T-helper 1 cell treated with Interleukin-12 subunit alpha and Interleukin-12 subunit beta and Interleukin-4 antibody, amounts not matched to agents 30 μg/mL and 1 μg/mL, for 36 hours (primary cell): Measurements from ENCODE around the gene ADGRL3.

ENCODE experiments used
- H3K27ac Mint-ChIP-seq: one replicate; pipeline ENCODE4 v1.8.0; 2021; ENCODE audit warnings: mild to moderate bottlenecking, mixed read lengths
- H3K27me3 Mint-ChIP-seq: one replicate; pipeline ENCODE4 v1.8.0; 2021; ENCODE audit warnings: low read depth, mixed read lengths
- H3K36me3 Mint-ChIP-seq: one replicate; pipeline ENCODE4 v1.8.0; 2021; ENCODE audit warnings: low read depth, mixed read lengths
- H3K4me1 Mint-ChIP-seq: one replicate; pipeline ENCODE4 v1.8.0; 2021; ENCODE audit warnings: low read depth, mixed read lengths
- H3K4me3 Mint-ChIP-seq: one replicate; pipeline ENCODE4 v1.8.0; 2021; ENCODE audit warnings: mild to moderate bottlenecking, moderate library complexity, mixed read lengths
- H3K9me3 Mint-ChIP-seq: one replicate; pipeline ENCODE4 v1.8.0; 2021; ENCODE audit warnings: mixed read lengths

The ADGRL3 gene

DNA sequence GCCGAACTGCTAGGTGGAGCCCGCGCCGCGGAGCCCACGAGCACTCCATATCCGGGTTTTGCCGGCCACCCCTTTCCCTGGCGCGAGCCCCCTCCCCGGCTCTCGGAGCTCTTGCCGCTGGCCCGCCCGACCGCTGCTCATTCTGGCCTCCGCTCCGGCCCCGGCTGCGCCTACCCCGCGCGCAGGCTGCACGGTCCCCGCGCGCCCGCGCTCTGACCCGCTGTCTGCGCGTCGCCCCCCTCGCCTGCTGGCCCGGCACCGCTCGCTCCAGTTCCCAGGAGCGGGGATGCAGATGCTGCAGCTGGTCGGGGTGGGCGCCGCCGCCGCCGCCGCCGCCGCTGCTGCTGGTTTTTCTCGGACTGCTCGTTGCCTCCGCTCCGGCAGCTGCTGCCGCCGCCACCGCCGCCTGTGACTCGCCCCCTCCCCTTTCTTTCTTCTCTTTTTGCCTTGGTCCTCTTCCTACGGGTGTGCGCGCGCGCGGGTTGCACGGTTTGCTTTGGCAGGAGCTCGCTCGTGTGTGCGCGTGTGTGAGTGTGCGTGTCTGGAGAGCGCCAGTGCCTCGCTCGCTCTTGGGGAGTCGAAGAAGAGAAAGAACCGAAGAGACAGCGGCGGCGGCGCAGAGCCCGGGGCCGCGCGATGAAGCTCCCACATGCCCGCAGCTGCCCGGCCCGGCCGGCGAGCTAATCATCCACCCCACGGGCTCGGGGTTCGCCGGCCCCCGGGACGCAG lies at the start of gene ADGRL3:
Gene ADGRL3 (plus strand): TSS at position 140 of the 729 bp plus-strand sequence.
- Mint-ChIP-seq H3K27me3 (peaks cover 50% of the 10 kb centered on the region), H3K36me3 (peaks cover 1% of the 10 kb centered on the region), H3K27ac (no peak within 1 kb of the TSS), H3K4me1 (peaks cover 1% of the 10 kb centered on the region), H3K9me3 (no peaks in the 10 kb centered on the region), H3K4me3 (peak within 1 kb of the TSS; percentile 60)

DNA sequence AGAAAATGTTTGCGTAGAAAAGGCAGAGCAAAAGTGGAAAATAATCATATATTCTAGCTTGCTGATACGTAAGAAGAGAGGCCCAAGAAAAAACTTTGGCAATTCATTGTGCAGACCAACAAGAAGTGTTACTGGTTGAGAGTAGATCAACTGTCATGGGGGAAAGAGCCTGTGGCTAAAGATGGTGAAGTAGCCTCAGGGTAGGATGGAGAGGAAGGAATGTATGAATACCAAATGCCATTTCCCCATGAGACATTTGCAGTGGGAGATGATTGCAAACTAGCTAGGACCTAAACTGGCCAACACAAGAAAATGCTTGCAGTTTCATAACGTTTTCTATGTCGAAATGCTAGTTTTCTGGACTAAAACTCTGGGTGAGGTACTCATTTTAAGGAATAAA lies 47.7 kb upstream of the ADGRL3 start:
- no peak overlapping the region for H3K4me3 Mint-ChIP-seq
- H3K27me3 Mint-ChIP-seq, result no peaks in the 10 kb centered on the region
- H3K9me3 Mint-ChIP-seq, result no peaks in the 10 kb centered on the region
- no peak overlapping the region for H3K27ac Mint-ChIP-seq
- no peaks in the 10 kb centered on the region for H3K36me3 Mint-ChIP-seq
- no peaks in the 10 kb centered on the region for H3K4me1 Mint-ChIP-seq

DNA sequence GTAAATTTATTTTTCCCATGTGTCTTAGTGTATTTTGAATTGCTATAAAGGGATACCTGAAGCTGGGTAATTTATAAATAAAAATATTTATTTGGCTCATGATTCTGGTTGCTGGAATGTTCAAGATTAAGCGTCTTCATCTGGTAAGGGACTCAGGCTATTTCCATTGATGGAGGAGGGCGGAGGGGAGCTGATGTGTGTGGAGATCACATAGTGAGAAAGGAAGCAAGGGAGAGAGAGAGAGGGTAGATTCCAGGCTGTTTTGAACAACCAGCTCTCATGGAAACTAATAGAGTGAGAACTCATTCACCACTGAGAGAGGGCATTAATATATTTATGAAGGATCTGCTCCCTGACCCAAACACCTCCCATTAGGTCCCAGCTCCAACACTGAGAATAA lies 39.6 kb upstream of the ADGRL3 start:
- Mint-ChIP-seq H3K4me3 (no peak overlapping the region), H3K27ac (no peak overlapping the region), H3K36me3 (no peaks in the 10 kb centered on the region), H3K27me3 (no peaks in the 10 kb centered on the region), H3K9me3 (peaks cover 3% of the 10 kb centered on the region), H3K4me1 (no peaks in the 10 kb centered on the region)

DNA sequence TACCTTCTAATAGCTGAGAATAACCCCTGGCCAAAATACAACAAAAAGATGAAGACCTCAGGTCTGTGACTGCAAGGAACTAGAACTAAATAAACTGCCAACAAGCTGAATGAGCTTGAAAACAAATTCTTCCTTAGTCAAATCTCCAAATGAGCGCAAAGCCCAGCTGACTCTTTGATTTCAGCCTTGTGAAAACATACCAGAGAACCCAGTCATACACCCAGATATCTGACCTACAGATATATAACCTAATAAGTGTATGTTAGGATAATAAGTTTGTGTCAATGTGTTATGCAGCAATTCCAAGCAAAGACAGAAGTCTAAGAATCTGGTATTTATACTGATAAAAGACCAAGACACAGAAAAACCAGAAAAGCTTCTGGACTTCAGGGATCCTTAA lies 38.0 kb upstream of the ADGRL3 start:
- no peak overlapping the region for H3K27ac Mint-ChIP-seq
- H3K27me3 Mint-ChIP-seq, result no peaks in the 10 kb centered on the region
- H3K4me3 Mint-ChIP-seq, result no peak overlapping the region
- peaks cover 3% of the 10 kb centered on the region for H3K9me3 Mint-ChIP-seq
- H3K4me1 Mint-ChIP-seq, result no peaks in the 10 kb centered on the region
- no peaks in the 10 kb centered on the region for H3K36me3 Mint-ChIP-seq

DNA sequence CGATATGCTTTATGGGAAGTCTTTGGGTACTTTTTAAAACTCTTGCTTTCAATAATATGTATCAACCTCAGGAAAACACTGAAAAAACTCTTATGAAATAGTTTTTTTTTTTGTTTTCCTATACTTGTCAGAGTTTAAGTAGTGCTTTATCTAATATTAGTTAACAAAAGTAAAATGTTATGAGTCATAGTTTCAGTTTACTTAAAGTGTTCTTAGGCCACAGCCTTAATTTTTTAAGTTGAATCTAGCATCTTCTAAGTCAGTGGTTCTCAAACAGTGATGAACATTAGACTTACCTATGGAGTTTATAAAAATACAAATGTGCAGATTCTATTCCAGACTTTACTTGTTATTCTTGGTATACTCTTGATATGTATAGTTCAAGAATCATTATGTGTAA lies 26.3 kb upstream of the ADGRL3 start:
- no peaks in the 10 kb centered on the region for H3K4me1 Mint-ChIP-seq
- no peaks in the 10 kb centered on the region for H3K36me3 Mint-ChIP-seq
- no peaks in the 10 kb centered on the region for H3K9me3 Mint-ChIP-seq
- H3K27me3 Mint-ChIP-seq, result no peaks in the 10 kb centered on the region
- H3K27ac Mint-ChIP-seq, result no peak overlapping the region
- H3K4me3 Mint-ChIP-seq, result no peak overlapping the region

DNA sequence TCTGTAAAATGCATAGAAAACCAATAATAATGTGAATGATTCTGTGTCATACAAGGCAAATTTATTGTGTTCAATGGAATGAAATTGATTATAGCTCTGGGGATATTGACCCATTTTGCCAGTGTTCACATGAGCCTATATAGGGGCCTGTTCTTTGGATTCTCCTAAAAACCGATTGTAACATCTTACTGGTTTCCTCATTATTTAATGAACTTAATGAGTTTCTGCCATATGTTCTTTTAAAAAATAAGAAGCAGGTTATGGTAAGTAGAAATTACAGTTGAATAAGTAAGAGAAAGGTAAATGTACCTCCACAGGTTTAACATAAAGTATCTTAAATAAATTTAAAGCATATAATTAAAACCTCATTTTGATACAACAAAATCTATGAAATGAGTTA lies 24.6 kb upstream of the ADGRL3 start:
- Mint-ChIP-seq H3K36me3 (no peaks in the 10 kb centered on the region), H3K4me1 (no peaks in the 10 kb centered on the region), H3K4me3 (no peak overlapping the region), H3K27me3 (no peaks in the 10 kb centered on the region), H3K9me3 (no peaks in the 10 kb centered on the region), H3K27ac (no peak overlapping the region)

DNA sequence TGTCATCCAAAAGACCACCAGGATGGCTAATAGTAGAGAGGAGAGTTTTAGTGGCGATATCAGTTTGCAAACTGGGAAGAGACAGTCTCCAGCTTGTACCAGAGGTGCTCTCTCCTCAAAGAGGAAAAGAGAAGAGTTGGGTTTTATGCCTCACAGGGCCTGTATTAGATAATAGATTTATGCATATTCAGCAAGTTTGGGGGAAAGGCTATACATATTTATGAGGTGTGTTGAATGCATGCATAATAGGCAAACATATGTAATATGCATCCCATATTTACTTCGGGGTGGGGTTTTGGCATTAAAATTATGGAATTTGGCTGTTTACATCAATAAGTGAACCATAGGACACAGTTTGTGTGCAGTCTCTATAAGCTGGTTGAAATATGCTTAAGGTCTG lies 22.8 kb upstream of the ADGRL3 start:
- H3K4me1 Mint-ChIP-seq, result no peaks in the 10 kb centered on the region
- H3K27ac Mint-ChIP-seq, result no peak overlapping the region
- H3K4me3 Mint-ChIP-seq, result no peak overlapping the region
- H3K9me3 Mint-ChIP-seq, result no peaks in the 10 kb centered on the region
- H3K27me3 Mint-ChIP-seq, result no peaks in the 10 kb centered on the region
- H3K36me3 Mint-ChIP-seq, result no peaks in the 10 kb centered on the region

DNA sequence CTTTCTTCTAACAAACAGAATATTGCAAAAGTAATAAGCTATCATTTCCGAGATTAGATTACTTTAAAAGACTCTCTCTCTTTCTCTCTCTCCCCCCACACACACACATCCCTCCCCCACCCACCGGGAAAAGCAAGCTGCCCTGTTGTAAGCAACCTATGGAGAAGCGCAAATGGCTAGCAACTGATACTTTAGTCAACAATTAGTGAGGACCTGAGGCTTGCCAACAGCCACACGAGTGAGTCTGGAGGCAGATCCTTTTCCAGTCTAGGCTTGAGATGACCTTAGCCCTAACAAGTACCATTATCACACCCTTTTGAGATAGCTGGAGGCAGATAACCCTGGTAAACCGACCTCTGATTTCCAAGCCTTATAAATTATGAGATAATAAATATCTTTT lies 19.7 kb upstream of the ADGRL3 start:
- Mint-ChIP-seq H3K9me3 (no peaks in the 10 kb centered on the region), H3K4me1 (no peaks in the 10 kb centered on the region), H3K4me3 (no peak overlapping the region), H3K27ac (no peak overlapping the region), H3K27me3 (no peaks in the 10 kb centered on the region), H3K36me3 (no peaks in the 10 kb centered on the region)

DNA sequence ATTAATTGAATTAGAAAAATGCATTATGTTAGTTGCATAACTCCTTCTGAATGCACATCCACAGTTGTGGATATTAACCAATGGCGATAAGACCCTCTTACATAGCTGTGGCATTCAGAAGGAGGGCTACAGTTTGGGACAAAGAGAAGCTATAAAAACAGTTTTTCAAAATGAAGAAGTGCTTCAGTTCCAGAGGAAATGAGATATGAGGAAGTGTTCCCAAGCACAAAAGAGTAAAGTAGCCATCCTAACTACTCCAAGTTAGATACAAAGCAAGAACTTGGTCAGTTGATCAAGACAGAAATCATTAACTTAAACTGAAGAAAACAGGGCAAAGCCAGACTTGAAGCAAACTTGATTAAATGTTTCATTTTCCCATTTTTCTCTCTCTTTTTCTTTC lies 17.2 kb upstream of the ADGRL3 start:
- Mint-ChIP-seq H3K27me3 (no peaks in the 10 kb centered on the region), H3K36me3 (no peaks in the 10 kb centered on the region), H3K9me3 (no peaks in the 10 kb centered on the region), H3K4me3 (no peak overlapping the region), H3K4me1 (no peaks in the 10 kb centered on the region), H3K27ac (no peak overlapping the region)

DNA sequence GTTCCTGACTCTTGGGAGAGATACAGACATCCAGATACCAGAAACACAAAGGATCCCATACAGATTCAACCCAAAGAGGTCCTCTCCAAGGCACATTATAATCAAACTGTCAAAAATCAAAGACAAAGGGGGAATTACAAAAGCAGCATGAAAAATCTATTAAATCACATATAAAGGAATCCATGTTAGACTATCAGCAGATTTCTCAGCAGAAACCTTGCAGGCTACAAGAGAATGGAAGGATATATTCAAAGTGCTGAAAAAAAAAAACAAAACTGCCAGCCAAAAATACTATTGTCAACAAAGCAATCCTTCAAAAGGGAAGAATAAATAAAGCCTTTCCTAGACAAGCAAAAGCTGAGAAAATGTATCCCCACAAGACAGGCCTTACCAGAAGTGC lies 14.8 kb upstream of the ADGRL3 start:
- Mint-ChIP-seq H3K27ac (no peak overlapping the region), H3K9me3 (no peaks in the 10 kb centered on the region), H3K4me3 (no peak overlapping the region), H3K27me3 (no peaks in the 10 kb centered on the region), H3K4me1 (no peaks in the 10 kb centered on the region), H3K36me3 (no peaks in the 10 kb centered on the region)

DNA sequence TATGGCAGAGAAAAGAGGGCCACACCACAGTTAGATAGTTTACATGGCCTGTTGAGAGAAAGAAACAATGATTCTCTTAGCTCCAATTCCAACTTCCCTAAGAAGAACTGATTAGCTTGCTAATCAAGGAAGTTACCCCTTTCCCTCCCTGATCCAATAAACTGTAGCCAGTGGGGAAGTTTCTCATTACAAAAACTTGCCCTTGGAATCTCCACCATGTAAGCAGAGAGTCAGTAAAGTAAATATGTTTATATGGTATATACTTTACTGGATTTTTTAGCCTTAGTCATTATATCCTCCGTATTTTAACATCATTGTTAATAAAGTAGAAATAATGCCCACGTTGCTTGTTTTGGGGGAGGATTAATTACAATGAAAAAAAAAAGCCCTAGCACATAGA lies 7.7 kb upstream of the ADGRL3 start:
- H3K27ac Mint-ChIP-seq, result no peak overlapping the region
- H3K4me3 Mint-ChIP-seq, result no peak overlapping the region
- no peaks in the 10 kb centered on the region for H3K27me3 Mint-ChIP-seq
- H3K9me3 Mint-ChIP-seq, result no peaks in the 10 kb centered on the region
- H3K36me3 Mint-ChIP-seq, result no peaks in the 10 kb centered on the region
- no peaks in the 10 kb centered on the region for H3K4me1 Mint-ChIP-seq

DNA sequence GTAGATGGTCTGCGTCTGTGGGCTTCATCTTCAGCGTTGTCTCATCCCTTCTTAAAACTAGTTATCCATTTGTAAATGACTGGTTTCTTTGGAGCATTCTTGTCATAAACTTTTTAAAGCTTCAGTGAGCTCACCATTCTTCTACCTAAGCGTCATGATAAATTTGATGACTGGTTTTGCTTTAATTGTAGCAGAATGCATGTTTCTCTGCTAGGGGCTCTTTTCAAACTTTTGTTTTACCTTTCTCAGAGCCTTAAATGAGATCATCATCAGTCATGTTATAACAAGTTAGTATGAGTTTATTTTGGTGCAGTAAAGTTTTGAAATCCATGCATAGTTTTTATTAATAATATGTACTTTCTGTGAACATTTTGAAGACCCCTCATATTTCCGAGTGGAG lies 6.3 kb upstream of the ADGRL3 start:
- H3K36me3 Mint-ChIP-seq, result no peaks in the 10 kb centered on the region
- H3K27ac Mint-ChIP-seq, result no peak overlapping the region
- H3K27me3 Mint-ChIP-seq, result peaks cover 4% of the 10 kb centered on the region
- no peaks in the 10 kb centered on the region for H3K4me1 Mint-ChIP-seq
- H3K4me3 Mint-ChIP-seq, result no peak overlapping the region
- no peaks in the 10 kb centered on the region for H3K9me3 Mint-ChIP-seq

DNA sequence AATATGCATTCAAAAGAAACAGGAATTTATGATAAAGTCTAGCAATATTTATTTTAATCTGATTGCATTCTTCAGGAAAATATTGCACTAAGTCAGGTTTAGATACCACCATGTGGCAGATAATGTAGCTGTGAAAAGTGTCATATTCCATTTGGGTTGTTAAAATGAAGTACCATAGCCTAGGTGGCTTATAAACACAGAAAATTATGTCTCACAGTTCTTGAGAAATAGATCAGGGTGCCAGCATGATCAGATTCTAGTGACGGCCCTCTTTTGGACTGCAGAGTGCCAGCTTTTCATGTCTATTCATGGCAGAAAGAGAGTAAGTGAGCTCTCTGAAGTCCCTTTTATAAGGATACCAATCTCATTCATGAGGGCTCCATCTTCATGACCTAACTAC lies 5.6 kb upstream of the ADGRL3 start:
- Mint-ChIP-seq H3K4me1 (no peaks in the 10 kb centered on the region), H3K36me3 (no peaks in the 10 kb centered on the region), H3K9me3 (no peaks in the 10 kb centered on the region), H3K27ac (no peak overlapping the region), H3K4me3 (no peak overlapping the region), H3K27me3 (peaks cover 12% of the 10 kb centered on the region)

DNA sequence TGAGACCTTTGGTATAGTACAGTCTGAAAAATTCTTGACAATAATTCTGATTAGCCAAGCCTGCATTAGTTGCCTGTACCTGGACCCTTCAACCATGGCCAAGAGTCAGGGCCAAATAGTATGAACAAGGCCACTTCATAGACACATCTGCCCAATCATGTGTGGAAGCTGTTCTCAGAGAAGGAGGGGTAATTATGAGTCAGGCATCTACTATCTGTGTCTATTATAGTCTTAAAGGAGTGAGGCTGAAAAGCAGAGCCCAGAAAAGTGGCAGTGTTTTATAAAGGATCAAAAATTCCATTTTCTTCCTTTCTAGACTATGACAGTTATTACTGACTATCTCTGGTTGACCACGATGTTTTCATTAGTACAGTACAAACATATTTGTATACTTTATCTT lies 5.0 kb upstream of the ADGRL3 start:
- H3K27ac Mint-ChIP-seq, result no peak overlapping the region
- no peaks in the 10 kb centered on the region for H3K36me3 Mint-ChIP-seq
- H3K9me3 Mint-ChIP-seq, result no peaks in the 10 kb centered on the region
- no peak overlapping the region for H3K4me3 Mint-ChIP-seq
- no peaks in the 10 kb centered on the region for H3K4me1 Mint-ChIP-seq
- H3K27me3 Mint-ChIP-seq, result peaks cover 15% of the 10 kb centered on the region

DNA sequence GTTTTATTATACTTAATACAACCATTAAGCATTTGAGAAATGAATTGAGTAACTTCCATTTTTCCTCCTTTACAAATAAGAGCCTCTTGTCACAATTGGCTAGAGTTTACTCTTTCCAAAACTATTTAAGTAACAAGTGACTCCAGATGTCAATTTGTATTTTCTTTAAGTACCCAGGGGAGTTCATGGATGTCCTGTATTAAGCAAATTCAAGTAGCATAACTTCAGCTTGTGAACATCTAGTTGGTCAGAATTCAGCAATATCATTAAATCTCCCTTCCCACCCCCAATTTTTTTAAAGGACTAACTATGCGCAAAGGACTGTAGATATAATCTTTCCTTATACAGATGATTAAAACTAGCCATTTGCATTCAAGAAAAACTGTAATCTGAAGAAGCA lies 1.4 kb upstream of the ADGRL3 start:
- Mint-ChIP-seq H3K36me3 (peaks cover 1% of the 10 kb centered on the region), H3K4me3 (no peak overlapping the region), H3K27me3 (peaks cover 45% of the 10 kb centered on the region), H3K4me1 (peaks cover 1% of the 10 kb centered on the region), H3K9me3 (no peaks in the 10 kb centered on the region), H3K27ac (no peak overlapping the region)

DNA sequence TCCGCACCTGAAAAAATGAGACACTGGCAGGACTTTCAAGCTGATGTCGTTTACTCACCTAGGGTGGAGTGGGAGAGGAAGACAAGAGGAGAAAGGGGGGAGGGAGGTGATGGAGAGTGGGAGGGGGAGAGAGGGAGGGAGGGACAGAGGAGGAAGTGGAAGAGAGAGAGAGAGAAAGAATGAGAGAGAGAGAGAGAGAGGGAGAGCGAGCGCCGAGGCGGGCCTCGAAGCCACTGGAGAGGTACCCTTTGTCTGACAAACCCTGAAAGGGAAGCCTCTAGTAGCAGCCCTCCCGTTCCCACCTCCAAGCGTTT lies 296 bp upstream of the ADGRL3 start:
- no peak overlapping the region for H3K27ac Mint-ChIP-seq
- peaks cover 50% of the 10 kb centered on the region for H3K27me3 Mint-ChIP-seq

More for the DNA sequence above, 296 bp upstream of the ADGRL3 start:
- Mint-ChIP-seq H3K4me1 (peaks cover 1% of the 10 kb centered on the region), H3K36me3 (peaks cover 1% of the 10 kb centered on the region), H3K9me3 (no peaks in the 10 kb centered on the region), H3K4me3 (peak overlapping the region; percentile 13)
